ENCODE data around the gene MYBL2.
"Not testable (repeated sequence)": the region's sequence is repeated elsewhere in the genome, so short reads cannot be mapped to it uniquely, and the experiment has no call there.

The MYBL2 gene

DNA sequence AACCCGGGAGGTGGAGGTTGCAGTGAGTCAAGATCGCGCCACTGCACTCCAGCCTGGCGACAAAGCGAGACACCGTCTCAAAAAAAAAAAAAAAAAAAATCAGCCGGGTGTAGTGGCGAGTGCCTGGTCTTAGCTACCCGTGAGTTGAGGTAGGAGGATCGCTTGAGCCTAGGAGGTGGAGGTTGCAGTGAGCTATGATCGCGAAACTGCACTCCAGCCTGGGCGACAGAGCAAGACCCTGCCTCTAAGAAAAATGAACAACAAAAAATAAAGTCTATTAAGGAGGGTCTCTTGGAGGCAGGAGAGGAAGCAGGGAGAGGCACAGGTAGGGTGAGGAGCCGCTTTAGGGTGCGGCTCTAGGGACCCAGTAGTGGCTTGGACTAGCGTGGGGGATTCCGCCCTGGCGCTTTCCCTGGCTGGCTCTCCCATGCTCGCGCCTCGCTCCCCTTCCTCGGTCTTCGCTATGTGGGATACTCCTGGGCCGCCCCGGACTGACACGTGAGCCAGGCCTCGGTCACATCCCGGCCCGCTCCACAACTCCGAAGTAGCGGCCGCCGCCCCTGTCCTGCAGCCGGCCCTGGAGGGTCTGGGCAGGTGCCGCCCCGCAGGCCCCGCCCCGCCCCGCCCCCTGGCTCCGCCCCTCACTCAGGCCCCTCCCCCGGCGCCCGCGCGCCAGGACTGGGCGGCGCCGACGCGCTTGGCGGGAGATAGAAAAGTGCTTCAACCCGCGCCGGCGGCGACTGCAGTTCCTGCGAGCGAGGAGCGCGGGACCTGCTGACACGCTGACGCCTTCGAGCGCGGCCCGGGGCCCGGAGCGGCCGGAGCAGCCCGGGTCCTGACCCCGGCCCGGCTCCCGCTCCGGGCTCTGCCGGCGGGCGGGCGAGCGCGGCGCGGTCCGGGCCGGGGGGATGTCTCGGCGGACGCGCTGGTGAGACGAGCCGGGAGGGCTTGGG is at the start of gene MYBL2:
Gene MYBL2 (plus strand): TSS at position 739 of the 953 bp plus-strand sequence. CDS start 170 bp downstream, at position 909.
- peak; percentile 74 for DNase-seq

DNA sequence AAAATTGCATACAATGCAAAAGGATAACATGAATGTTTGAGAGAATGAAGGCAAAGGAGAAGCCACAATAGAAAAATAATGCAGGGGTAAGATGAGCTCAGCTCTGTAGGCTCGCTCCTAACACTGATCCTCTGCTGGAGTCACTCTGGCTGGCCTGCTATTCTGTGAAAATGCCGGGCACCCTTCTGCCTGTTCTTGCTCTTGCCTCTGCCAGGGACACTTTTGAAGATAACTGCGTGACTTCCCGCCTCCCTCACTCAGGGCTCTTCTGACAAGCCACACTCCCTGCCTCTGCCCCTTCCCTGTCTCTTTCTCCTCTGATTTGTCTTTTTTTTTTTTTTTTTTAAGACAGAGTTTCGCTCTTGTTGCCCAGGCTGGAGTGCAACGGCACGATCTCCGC is 35.3 kb upstream of the MYBL2 start:
- DNase-seq, result no peak

DNA sequence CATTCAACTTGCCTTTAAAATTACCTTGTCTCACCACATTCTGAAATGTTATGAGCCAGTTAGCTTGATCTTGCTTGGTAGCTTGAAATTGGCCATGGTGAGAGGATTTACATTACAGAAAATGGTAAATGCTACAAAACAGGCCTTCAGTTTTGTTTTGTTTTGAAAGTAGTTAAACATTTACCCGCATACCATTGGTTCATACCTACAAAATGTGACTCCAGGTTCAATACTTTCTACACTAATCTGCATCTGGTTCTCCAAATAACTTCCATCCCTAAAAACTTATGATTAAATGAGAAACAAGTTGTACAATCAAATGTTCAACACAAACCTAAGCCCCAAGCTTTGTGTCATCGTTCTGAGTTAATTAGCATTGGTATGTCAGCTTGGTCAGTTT is 30.5 kb upstream of the MYBL2 start:
- DNase-seq, result no peak

DNA sequence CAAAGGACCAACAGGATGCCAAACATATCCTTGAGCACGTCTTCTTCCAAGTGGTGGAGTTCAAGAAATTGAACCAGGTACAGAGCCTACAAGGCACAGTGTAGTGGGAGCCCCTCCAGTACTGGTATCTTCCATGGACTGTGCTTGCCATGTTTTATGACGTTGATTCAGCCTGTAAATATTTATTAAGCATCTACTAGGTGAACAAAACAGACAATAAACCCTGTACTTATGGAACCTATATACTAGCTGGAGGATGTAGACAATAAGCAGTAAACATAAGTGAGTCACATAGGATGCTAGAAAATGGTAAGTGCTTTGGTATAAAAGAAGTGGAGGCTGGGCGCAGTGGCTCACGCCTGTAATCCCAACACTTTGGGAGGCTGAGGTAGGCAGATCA is 24.4 kb upstream of the MYBL2 start:
- DNase-seq, result no peak

DNA sequence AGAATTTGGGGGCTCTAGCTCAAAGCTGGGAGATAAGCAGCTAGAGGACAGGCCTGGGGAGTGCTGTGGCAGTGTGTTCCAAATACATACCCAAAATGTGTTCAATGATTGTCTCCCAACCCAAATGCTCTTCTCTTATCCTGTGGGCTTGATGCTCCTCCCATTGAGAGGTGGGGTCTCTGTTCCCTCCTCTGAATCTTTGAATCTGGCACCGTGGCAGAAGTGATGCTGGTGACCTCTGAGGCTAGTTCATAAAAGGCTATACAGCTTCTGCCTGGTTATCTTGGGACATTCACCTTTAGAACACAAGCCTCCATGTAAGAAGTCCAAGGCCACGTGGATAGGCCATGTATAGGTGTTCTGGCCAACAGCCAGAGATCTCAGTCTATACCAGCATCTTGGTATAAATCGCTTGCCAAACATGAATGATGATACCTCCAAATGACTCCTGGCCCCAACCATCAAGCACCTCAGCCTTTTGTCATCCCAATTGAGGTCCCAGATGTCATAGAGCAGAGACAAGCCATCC is 15.9 kb upstream of the MYBL2 start:
- DNase-seq, result no peak

DNA sequence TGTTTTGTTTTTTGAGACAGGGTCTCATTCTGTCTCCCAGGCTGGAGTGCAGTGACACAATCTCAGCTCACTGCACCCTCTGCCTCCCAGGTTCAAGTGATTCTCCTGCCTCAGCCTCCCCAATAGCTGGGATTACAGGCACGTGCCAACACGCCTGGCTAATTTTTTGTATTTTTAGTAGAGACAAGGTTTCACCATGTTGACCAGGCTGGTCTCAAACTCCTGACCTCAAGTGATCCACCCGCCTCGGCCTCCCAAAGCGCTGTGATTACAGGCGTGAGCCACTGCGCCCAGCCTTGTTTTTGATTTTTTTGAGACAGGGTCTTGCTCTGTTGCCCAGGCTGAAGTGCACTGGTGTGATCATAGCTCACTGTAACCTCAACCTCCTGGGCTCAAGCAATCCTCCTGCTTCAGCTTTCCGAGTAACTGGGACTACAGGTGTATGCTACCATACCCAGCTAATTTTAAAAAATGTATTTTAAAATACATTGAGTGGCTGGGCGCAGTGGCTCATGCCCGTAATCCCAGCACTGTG is 15.2 kb upstream of the MYBL2 start:
- not testable (repeated sequence) for DNase-seq

DNA sequence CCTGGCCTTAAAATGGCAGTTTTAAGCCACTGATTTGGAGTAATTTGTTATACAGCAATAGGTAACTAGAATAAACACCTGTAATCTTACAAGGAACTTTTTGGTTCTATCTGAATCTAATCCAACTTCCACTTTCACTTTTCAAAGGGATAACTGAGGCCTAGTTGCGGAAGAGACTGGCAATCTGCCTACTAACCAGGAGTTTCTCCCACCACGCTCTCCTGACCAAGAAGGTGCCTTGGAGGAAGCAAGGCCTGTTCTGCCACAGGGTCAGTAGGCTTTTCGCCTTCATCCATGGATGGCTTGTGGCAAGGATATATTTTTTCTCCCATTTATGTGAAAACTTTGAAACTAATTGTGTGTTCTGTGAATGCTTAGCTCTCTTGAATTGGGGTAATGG is 12.9 kb upstream of the MYBL2 start:
- no peak for DNase-seq

DNA sequence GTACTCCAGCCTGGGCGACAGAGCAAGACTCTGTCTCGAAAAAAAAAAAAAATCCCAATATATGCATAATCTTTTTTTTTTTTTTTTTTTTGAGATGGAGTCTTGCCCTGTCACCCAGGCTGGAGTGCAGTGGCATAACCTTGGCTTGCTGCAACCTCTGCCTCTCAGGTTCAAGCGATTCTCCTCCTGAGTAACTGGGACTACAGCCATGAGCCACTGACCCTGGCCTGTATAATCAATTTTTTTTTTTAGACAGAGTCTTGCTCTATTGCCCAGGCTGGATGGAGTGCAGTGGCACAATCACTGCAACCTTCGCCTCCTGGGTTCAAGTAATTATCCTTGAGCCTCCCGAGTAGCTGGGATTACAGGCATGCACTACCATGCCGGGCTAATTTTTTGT is 11.7 kb upstream of the MYBL2 start:
- not testable (repeated sequence) for DNase-seq

DNA sequence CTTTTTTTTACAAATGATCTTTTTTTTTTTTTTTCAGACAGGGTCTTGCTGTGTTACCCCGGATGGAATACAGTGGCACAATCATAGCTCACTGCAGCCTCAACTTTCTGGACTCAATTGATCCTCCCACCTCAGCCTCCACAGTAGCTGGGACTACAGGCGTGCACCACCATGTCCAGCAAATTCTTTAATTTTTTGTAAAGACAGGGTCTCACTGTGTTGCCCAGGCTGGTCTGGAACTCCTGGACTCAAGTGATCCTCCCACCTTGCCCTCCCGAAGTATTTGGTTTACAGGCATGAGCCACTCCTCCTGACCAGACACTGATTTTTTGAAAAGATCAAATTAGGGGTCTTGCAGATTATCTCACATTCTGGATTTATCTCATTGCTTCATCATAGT is 11.0 kb upstream of the MYBL2 start:
- DNase-seq, result no peak

DNA sequence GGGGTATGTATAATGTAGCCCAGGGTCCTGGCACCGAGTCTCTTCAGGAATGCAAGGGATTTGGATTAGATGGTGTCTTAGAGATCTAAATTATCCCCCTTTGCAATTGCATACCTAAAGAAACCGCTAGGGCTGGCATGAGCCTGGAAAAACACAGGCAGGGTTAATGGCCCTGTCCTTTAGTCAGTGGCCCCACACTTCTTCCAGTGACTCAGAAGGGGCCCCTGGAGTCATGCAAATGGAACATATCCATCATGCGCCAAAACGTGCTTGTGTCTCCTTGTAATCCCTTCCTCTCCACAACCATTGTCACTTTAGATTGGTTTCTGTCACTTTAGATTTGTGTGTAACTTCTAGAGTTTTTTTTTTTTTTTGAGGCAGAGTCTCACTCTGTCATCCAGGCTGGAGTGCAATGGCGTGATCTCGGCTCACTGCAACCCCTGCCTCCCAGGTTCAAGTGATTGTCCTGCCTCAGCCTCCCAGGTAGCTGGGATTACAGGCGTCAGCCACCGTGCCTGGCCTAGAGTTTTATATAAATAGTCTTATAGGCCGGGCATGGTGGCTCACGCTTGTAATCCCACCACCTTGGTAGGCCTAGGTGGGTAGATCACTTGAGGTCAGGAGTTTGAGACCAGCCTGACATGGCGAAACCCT is 8.7 kb upstream of the MYBL2 start:
- DNase-seq, result no peak

DNA sequence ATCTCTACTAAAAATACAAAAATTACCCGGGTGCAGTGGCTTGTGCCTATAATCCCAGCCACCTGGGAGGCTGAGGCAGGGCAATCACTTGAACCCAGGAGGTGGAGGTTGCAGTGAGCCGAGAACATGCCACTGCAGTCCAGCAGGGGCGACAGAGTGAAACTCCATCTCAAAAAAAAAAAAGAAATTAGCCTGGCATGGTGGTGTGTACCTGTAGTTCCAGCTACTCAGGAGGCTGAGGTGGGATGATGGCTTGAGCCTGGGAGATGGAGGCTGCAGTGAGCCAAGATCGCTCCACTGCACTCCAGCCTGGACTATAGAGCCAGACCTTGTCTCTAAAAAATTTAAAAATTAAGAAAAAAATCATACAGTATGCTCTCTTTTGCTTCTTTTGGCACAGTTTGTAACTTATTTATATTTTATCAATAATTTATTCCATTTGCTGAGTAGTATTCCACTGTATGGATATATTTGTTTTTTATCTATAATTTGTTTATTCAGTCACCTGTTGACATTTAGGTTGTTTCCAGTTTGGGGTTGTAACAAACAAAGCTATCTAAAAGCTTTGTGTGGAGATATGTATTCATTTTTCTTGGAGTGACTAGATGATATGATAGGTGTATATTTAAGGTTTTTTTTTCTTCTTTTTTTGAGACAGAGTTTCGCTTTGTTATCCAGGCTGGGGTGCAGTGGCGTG is 8.0 kb upstream of the MYBL2 start:
- DNase-seq, result no peak

DNA sequence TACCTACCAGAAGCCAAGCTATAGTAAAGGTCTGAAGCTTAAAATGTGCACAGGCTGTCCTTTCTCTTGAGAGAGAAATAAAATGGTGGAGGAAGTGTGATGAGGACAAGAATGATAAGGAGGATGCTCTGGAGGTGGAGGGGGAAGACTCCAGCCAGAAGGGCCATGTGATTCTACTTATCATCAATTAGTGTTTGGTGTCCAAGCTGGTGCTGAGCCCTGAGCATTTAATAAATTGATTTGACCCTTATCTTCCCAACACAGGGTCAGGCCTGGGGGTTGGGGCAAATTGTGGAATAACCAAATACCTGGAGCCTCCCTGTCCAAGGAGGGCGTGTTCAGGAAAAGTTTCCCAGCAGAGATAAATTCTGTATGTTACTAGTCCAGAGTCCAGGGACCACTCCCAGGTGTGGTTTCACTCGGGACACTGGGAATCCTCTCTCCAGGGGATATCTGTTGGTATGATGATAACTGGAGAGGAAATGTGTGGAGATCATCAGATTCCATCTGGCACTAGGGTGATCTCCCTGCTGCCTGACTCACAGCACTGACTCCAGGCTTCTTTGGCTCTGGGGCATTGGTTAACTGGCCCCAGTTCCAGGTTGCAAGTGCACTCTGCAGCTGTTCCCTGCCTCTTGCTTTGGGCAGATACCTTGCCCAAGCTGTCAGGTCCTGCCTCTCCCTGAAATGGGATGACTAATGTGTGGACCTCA is 3.8 kb upstream of the MYBL2 start:
- no peak for DNase-seq

DNA sequence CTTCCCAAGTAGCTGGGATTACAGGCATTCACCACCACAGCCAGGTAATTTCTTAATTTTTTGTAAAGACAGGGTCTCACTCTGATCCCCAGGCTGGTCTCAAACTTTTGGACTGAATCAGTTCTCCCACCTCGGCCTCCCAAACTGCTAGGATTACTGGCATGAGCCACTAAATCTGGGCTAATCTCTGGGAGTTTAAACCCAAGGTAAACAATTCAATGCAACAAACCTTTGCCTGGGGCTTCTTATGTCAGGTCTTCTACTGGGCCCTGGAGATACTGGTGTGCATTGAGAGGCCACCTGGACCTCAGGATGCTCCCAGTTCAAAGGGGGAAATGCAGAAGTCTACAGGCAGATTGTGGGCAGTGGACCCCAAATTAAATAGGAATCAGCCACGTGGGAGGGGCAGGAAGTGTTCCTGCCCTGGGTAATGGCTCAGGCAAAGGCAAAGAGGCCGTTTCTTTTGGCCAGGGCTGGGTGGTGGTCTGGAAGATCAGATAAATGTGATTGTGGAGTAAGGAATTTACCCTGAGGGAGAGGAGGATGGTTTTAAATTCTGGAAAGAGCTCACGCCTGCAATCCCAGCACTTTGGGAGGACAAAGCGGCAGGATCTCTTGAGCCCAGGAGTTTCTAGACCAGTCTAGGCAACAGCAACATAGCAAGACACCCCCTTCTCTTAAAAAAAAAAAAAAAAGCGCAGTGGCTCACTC is 1.3 kb upstream of the MYBL2 start:
- DNase-seq, result no peak

DNA sequence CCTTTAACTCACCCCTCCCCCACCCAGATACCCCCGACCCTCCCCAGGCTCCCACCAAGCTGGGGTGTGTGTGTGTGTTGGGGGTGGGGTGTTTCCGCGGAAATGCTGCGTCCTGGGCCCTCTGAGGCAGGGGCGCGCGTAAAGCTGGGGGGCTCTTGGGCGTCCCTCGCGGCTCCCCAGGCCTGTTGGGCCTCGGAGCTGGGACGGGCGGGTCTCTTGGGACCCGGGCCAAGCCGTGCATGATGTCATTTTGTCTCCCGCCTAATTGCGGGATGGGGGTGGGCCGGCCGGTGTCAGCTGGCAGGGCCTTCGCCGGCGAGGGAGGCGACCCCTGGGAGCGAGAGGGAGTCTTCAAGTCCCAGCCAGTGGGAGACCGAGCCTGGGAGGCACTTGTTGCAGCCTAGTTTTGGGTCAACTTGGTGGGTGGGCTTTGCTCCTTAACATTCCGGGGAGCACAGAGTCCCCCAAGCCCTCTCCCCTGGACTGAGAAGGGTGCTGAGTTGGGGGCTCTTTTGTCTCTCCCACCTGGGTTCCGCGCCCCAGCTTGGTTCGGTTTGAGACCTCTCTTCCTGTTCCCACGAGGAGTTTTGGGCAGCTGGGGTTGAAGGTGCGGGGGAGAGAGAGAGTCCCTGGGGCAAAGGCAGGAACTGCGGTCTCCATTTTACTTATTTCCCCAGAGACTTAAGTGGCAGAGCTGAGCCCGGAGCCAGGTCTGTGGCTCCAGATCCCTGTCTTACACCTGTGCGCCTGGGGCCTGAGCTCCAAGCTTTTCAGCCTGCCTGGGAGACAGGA is 623 bp downstream of the MYBL2 start:
- DNase-seq, result no peak

DNA sequence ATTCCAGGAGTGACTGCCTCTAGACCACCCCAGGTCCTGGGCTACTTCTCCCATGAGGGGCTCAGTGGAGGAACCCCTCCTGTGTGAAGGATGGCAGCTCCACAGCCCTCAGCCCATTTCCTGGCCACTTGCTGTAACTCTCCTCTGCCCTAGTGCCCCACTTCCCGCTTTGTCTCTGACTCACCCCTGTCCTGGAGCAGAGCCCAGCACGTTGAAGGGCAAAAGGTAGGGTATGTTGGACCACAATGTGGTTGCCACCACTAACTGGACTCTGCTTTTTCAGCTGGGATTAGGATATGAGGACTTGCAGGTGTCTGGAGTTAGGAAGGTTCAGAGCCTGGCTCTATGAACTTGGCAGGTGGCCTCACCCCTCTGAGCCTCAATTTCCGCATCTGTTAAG is 2.4 kb downstream of the MYBL2 start:
- DNase-seq, result no peak

DNA sequence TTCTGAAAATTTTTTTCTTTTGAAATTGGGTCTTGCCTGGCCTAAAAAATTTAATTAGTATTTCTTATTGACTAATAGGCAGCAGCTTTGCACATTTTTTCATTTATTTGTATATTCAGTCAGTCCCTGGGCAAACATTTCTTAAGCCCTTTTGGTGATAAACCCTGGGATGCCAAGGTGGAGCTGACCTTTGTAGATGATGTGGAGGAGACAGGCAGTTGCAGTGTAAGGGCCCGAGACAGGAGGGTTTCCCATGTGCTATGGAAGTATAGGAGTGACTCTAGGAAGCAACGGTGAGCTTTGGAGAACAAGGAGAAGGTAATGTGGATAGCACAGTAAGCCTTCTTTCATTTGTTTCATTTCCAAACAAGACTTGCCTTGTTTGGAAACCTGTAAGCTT is 3.5 kb downstream of the MYBL2 start:
- DNase-seq, result no peak

DNA sequence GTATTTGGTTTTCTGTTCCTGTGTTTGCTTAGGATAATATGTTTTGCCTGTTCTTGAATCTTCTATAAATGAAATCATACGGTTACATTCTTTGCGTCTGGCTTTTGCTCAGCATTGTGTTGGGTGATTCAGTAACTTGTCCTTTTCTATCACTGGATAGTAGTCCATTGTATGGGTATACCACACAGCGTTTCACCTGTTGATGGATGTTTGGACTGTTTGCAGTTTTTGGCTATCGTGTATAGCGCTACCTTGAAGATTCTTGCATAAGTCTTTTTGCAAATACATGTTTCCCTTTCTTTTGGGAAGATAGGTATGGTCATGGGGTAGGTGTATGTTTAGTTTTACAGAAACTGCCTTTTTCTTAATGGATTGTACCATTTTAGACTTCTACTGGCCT is 9.5 kb downstream of the MYBL2 start:
- DNase-seq, result no peak

DNA sequence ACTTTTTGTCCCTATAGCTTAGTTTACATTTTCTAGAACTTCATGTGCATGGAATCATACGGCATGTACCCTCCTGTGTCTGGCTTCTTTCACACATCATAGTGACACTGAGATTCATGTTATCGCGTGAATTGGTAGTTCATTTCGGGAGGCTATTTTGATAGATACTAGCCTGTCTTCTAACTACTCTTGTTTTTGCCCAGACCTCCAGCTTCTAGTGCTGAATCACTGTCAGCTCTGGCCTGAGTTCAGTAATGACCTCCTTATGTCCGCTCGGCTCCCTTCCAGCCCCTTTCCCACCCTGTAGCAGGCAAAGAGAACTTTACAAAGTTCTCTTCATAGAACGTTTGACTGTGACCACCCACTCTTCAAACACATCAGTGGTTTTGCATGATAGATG is 14.1 kb downstream of the MYBL2 start:
- no peak for DNase-seq

DNA sequence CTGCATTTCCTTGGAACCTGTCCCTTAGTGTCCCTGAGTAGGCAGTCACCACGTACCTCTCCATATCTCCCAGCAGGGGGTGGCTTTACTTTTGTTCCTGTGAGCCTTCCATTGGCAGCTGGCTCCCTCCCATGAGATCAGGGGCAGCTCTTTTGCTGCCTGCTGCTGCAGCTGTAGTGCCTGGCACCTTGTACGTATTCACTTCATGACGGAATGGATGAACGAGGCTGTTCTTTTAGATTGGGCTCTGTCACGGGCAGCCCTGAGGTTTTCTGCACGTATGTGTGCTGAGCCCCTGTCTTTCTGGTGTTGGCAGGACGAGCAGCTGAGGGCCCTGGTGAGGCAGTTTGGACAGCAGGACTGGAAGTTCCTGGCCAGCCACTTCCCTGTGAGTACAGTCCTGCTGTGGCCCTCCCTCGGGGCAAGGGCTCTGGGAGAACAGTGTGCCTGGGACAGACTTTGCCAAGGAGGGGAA is 14.6 kb downstream of the MYBL2 start:
- no peak for DNase-seq

DNA sequence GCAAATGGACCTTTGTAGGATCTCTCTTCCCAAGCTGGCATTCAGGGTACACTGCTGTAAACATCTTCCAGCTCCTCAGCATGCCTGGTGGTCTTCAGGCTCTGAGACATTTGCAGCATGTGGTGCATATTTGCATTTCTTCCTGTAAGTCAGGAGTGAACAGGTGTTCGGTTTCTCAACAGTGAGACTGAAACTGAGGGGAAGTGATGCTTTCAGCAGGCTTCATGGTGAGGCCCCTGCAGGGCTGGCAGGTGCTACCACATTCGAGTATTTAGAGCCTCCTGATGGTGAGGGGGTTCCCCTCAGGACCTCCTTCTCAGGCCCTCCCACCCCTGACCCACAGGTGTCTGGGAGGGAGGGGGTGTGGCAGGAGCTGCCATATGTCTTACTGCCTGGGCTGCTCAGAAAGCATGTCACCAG is 15.1 kb downstream of the MYBL2 start:
- no peak for DNase-seq

DNA sequence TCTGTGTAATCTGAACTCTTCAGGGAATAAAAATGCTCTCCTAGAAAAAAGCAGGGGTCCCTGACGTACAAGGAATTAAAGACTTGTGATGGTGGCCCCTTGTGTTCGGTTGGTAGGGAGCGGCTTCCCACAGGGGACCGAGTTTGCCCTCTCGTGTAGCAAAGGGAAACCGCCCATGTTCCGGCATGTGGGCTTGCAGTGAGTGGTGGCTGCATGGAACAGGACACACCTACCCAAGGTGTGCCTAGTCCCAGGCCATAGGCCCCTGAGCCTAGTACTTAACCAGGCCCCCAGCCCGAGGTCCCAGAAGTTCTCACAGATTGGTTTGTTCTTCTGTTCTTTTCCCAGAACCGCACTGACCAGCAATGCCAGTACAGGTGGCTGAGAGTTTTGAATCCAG is 15.5 kb downstream of the MYBL2 start:
- no peak for DNase-seq
